Inflammatory macrophage (primary cell): Measurements from ENCODE around the gene MRTFA.
"Not testable (repeated sequence)": the region's sequence is repeated elsewhere in the genome, so short reads cannot be mapped to it uniquely, and the experiment has no call there.

Experiments
- DNase-seq, 2 donors: peaks; one replicate each; pipeline ENCODE4 v3.0.0-alpha.2; 2020 to 2022

Gene MRTFA

DNA sequence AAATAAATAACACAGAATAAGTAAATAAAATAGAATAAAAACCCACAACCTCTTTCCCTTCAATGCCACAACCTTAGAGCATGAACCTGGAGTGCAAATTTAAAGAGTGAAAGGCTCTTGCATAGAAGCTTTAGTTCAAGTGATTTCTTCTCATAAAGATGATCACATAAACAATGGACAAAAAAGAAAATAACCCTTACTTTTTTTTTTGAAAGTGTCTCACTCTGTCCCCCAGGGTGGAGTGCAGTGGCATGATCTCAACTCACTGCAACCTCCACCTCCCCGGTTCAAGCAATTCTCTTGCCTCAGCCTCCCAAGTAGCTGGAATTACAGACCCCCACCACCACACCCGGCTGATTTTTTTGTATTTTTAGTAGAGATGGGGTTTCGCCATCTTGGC, 10.7 kb downstream of the MRTFA start:
- not testable (repeated sequence) for DNase-seq

GRCh38 chr22:40625281-40625680, 11.2 kb downstream of the MRTFA start:
- not testable (repeated sequence) for DNase-seq

GRCh38 chr22:40624770-40625169, 11.7 kb downstream of the MRTFA start:
- DNase-seq, result no peak

DNA sequence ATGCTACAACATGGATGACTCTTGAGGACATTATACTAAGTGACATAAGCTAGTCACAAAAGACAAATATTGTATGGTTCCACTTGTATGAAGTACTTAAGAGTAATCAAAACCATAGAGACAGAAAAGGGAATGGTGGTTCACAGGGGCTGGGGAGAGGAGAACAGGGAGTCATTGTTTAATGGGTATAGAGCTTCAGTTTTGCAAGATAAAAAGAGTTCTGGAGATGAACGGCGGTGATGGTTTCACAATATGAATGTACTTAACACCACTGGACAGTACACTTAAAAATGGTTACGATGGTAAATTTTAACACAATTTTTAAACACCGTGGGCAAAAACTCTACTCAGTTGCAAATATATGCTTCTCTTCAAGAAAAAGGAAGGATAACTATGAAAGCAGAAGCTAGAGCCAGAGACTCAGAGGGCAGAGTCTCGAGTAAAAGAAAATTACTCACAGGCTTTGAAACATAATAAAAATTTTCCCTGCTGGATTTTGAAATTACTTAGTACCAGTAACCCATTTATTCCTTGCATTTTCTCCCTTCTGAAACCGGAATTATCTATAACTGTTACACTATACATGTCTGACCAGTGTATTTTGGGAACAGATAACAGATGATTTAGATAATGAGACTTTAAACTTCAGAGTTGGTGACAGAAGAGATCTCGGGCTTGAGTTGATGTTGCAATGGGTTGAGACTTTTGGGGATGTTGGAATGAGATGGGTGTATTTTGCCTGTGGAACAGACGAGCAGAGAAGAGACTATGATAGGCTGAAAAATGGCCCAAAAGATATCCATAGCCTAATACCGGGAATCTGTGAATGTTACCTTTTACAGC, 15.0 kb downstream of the MRTFA start:
- peak; percentile 67 to 80 for DNase-seq

DNA sequence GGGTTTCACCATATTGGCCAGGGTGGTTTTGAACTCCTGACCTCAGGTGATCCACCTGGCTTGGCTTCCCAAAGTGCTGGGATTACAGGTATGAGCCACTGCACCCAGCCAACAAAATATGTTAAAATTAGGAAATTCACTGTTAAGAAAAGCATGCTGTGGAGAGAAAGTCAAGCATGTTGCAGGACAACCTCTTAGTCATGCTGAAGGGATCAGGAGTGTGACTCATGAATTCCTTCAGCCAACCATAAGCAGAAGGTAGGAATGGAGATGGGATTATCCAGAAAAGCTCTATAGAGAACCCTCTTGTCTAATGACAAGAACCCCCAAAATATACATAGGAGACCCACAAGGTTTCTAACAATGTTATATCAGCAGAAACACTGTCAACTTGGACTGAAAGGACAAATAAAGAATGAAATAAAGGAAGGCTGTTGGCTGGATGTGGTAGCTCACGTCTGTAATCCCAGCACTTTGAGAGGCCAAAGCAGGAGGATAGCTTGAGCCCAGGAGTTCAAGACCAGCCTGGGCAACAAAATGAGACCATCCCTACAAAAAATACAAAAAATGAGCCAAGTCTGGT, 16.0 kb downstream of the MRTFA start:
- peak; percentile 18 to 34 for DNase-seq

GRCh38 chr22:40618400-40618799, 18.1 kb downstream of the MRTFA start:
- no peak for DNase-seq

DNA sequence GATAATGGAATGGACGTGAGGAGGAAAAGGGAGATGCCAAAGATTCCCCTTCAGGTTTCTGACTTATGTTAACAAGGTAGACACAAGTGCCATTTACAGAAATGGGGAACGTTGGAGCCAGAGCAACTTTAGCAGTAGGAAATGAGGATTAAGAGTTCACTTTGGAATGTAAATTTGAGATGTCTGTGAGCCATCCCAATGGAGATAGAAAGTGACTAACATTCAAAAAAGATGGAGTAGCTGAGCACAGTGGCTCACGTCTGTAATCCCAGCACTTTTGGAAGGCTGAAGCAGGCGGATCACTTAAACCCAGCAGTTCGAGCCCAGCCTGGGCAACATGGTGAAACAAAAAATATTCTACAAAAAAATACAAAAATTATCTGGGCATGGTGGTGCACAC, 19.9 kb downstream of the MRTFA start:
- DNase-seq, result no peak

- no peak for DNase-seq
Measured at GRCh38 chr22:40613067-40613466, 23.5 kb downstream of the MRTFA start.

DNA sequence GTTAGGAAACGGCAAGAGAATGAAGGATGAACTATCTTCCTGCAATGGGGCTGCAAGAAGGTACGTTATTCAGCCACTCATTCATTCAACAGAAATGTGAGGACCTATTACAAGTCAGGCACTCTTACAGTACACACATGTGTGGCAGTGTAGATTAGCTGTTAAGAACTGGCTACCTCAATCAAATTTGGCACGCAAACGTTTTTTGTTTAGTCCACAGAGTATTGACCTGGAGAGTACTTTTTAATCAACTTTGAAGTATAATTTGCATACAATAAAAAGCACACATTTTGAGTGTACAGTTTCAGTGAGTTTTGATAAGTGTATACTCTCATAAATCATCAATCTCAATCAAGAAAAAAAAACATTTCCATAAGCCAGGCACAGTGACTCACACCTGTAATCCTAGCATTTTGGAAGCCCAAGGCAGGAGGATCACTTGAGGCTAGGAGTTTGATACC, 24.2 kb downstream of the MRTFA start:
- no peak for DNase-seq

- DNase-seq, result no peak
Measured at GRCh38 chr22:40611606-40612005, 24.9 kb downstream of the MRTFA start.

GRCh38 chr22:40610329-40610850, 26.1 kb downstream of the MRTFA start:
- no peak for DNase-seq

DNA sequence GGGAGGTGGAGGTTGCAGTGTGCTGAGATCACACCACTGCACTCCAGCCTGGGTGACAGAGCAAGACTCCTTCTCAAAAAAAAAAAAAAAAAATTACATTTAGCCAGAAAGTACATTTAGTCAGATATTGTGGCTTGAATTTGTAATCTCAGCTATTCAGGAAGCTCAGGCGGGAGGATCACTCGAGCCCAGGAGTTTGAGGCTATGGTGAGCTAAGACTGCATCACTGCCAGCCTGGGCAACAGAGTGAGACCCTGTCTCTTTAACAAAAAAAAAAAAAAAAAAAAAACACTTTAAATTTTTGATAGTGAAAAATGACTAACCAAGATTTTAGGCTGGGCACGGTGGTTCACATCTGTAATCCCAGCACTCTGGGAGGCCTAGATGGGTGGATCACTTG, 27.3 kb downstream of the MRTFA start:
- DNase-seq, result no peak

DNA sequence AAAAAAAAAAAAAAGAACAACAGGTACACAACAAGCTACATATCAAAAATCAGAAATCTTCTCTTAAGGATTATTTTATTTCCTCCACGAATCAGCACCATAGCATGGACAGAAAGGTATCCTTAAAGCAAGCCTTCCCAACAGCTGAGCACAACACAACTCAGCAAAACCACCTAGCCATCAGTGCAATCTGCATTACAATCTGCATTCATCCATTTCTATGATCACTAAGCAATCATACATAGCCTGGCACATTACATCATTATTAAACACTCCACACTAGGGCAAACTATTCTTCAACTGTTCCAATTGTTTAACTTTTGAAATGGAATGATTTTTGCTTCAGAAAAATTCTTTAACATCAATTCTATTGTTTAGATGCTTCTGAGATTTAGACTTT, 29.0 kb downstream of the MRTFA start:
- DNase-seq, result no peak

- DNase-seq, result no peak
Measured at GRCh38 chr22:40606306-40606705, 30.2 kb downstream of the MRTFA start.

GRCh38 chr22:40605761-40606160, 30.8 kb downstream of the MRTFA start:
- no peak for DNase-seq

DNA sequence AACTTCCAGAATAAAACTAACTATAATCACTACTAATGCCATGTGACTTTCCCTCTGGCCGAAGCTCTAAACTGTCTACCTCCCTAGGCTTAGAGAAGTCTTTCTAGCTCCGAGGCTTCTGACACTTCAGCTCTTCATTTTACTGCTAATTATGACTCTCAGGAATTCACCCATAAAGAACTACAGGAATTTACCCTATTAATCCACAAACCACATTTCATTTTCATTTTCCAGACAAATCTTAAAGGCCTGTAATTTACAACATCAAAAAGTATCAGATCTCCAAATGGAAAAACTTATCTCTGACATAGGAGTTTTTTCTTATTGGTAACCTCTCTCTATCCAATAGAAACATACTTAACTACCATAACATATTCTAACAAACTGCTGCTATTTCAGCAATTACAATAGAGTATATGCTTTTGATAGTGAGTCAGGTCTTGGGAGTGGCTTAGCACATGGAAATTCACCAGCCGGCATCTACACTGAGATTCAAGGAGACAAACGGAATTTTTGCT, 33.4 kb downstream of the MRTFA start:
- DNase-seq, result no peak

DNA sequence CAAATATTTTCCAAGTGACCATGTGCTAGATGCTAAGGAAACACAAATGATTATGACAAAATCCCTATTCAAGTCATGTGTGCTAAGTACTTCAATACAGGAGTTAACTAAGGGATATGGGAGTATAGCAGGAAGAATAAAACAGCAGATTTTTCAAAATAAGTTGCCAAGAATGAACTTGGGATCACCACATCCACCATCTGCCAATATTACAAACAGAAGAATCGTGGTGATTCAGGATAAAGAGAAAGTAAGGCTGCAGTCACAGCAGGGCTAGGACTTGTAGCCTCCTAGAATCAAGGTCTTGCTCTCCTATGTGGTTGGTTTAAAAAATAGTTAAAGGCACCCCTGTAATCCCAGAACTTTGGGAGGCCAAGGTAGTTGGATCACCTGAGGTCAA, 34.3 kb downstream of the MRTFA start:
- DNase-seq, result no peak

DNA sequence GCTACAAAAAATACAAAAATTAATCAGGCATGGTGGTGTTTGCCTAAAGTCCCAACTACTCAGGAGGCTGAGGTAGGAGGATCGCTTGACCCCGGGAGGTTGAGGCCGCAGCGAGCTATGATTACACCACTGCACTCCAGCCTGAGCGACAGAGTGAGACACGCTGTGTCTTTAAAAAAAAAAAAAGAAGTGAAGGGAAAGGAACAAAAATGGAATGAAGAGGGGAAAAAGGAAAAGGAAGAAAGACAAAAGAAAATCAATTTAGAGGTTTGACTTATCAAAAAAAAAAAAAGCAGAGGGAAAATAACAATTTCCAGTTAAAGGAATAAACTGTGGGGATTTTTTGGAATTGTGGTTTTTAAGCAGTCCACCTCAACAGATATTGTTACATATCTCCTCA, 36.8 kb downstream of the MRTFA start:
- no peak for DNase-seq

DNA sequence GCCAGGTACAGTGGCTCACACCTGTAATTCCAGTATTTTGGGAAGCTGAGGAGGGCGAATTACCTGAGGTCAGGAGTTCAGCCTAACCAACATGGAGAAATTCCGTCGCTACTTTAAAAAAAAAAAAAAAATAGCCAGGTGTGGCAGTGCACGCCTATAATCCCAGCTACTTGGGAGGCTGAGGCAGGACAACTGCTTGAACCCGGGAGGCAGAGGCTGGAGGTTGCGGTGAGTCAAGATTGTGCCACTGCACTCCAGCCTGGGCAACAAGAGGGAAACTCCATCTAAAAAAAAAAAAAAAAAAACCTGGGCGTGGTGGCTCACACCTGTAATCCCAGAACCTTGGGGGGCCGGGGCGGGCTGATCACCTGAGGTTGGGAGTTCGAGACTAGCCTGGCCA, 37.8 kb downstream of the MRTFA start:
- DNase-seq, result not testable (repeated sequence)

GRCh38 chr22:40597526-40598430, 38.7 kb downstream of the MRTFA start:
- no peak for DNase-seq

- DNase-seq, result peak; percentile 25 to 48
Measured at GRCh38 chr22:40595497-40596234, 40.9 kb downstream of the MRTFA start.

GRCh38 chr22:40594924-40595323, 41.6 kb downstream of the MRTFA start:
- no peak for DNase-seq
